Lower lobe of right lung (tissue), 2 donors: Measurements from ENCODE around the gene HDGFL2. TPM values are rescaled to one million over a fixed set of nuclear protein-coding genes. Genes with fewer than 3 reads are reported as not detected.

Experiments used
- ATAC-seq, 2 donors: fragments of 200-7000 bp; cut with Tn5 transposase; one replicate each; pipeline ENCODE4 v1.9.1; 2020 to 2022; ENCODE audit warnings: mild to moderate bottlenecking in 2 of 2, moderate library complexity in 2 of 2
- DNase-seq: peaks from one replicate; pipeline ENCODE4 v3.0.0-alpha.2; 2020
- H3K27ac ChIP-seq: fragments of 200-600 bp; one replicate; pipeline ENCODE4 v1.8.0; 2022
- H3K27me3 ChIP-seq: fragments of 200-600 bp; one replicate; pipeline ENCODE4 v1.8.0; 2022; ENCODE audit warnings: low read depth
- H3K36me3 ChIP-seq: fragments of 200-600 bp; one replicate; pipeline ENCODE4 v1.8.0; 2022; ENCODE audit warnings: mild to moderate bottlenecking
- H3K4me1 ChIP-seq: fragments of 200-600 bp; one replicate; pipeline ENCODE4 v1.8.0; 2022
- H3K4me3 ChIP-seq: fragments of 200-600 bp; one replicate; pipeline ENCODE4 v1.8.0; 2022; ENCODE audit warnings: mild to moderate bottlenecking
- H3K9me3 ChIP-seq: fragments of 200-600 bp; one replicate; pipeline ENCODE4 v1.8.0; 2022
- intact Hi-C: fragments of 100-400 bp; cut with DNase I; formaldehyde crosslinking; loops from one replicate; pipeline ENCODE4 v1.11.0; 2022
- total RNA-seq: library from RNA; stranded (reverse); fragmentation: NEBNext Ultra II Directional; extraction: Animal tissue kit (Norgen Biotek cat#: 25700); gene quantifications from one replicate; pipeline ENCODE4 v1.2.1, GENCODE V29; 2021
- TF ChIP-seq, protein P1 (sequence below): fragments of 200-600 bp; IDR thresholded peaks from one replicate; pipeline ENCODE4 v1.8.0; 2022; ENCODE audit warnings: antibody characterized with exemption, mild to moderate bottlenecking
- donor health status: DM: no; HTN: yes; CAD: no; lungs with severe emphysema.

HDGFL2 gene
- total RNA-seq, 1 donor from 2014 or later = 29.4 TPM

DNA sequence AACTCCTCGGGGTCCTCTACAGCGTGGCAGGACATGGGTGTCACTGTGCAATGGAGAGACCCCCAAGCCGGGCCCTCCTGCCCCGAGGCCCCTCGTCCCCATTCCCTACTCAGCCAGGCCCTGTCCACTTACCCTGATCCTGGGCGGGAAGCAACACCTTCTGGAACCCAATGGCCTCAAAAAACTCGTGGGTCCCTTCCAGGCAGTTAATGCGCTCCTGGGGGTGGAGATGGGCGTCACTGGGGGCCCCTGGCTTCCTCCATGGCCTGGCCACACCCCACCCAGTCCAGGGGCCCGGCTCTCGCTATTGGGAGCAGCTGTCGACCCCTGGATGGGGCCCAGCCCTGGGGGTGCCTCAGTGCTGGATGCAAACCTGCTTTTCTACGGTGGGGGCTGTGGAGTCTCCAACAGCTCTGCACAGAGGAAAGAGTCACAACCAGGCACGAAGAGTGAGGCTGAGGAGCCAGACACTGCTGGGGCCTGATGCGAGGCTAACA is 25.3 kb upstream of the HDGFL2 start:
- Histone ChIP-seq H3K36me3 (peaks cover 77% of the 10 kb centered on the region), H3K4me3 (no peak overlapping the region), H3K27ac (no peak overlapping the region), H3K9me3 (no peaks in the 10 kb centered on the region), H3K27me3 (no peaks in the 10 kb centered on the region), H3K4me1 (no peaks in the 10 kb centered on the region)
- TF ChIP-seq, protein P1, sequence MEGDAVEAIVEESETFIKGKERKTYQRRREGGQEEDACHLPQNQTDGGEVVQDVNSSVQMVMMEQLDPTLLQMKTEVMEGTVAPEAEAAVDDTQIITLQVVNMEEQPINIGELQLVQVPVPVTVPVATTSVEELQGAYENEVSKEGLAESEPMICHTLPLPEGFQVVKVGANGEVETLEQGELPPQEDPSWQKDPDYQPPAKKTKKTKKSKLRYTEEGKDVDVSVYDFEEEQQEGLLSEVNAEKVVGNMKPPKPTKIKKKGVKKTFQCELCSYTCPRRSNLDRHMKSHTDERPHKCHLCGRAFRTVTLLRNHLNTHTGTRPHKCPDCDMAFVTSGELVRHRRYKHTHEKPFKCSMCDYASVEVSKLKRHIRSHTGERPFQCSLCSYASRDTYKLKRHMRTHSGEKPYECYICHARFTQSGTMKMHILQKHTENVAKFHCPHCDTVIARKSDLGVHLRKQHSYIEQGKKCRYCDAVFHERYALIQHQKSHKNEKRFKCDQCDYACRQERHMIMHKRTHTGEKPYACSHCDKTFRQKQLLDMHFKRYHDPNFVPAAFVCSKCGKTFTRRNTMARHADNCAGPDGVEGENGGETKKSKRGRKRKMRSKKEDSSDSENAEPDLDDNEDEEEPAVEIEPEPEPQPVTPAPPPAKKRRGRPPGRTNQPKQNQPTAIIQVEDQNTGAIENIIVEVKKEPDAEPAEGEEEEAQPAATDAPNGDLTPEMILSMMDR = no peak
- intact Hi-C loops = no loop called here
- ATAC-seq (no peak), DNase-seq (no peak)

- Histone ChIP-seq H3K27ac (no peak overlapping the region), H3K4me3 (no peak overlapping the region), H3K27me3 (no peaks in the 10 kb centered on the region), H3K36me3 (peaks cover 85% of the 10 kb centered on the region), H3K9me3 (no peaks in the 10 kb centered on the region), H3K4me1 (no peaks in the 10 kb centered on the region)
- DNase-seq (no peak), ATAC-seq (no peak)
- intact Hi-C loops = no loop called here
- TF ChIP-seq, protein P1 = no peak
These were observed 24.6 kb upstream of the HDGFL2 start for GRCh38 chr19:4447327-4448146.

- TF ChIP-seq, protein P1 = no peak
- no peak overlapping the region for H3K4me3 ChIP-seq
- ATAC-seq (no peak), DNase-seq (no peak)
- peaks cover 93% of the 10 kb centered on the region for H3K36me3 ChIP-seq
- intact Hi-C loops = no loop called here
- no peak overlapping the region for H3K27ac ChIP-seq
- H3K27me3 ChIP-seq = no peaks in the 10 kb centered on the region
- no peaks in the 10 kb centered on the region for H3K4me1 ChIP-seq
- no peaks in the 10 kb centered on the region for H3K9me3 ChIP-seq
These were observed 23.7 kb upstream of the HDGFL2 start for GRCh38 chr19:4448147-4448985.

GRCh38 chr19:4449022-4449638 is 23.0 kb upstream of the HDGFL2 start:
- no peaks in the 10 kb centered on the region for H3K4me1 ChIP-seq
- intact Hi-C loops = no loop called here
- no peak overlapping the region for H3K4me3 ChIP-seq
- ATAC-seq (peak in 1 of 2 donors; percentile 6), DNase-seq (no peak)
- H3K36me3 ChIP-seq = peaks cover 100% of the 10 kb centered on the region
- no peaks in the 10 kb centered on the region for H3K27me3 ChIP-seq
- TF ChIP-seq, protein P1 = no peak
- H3K27ac ChIP-seq = no peak overlapping the region
- H3K9me3 ChIP-seq = no peaks in the 10 kb centered on the region

- H3K27ac ChIP-seq = no peak overlapping the region
- ATAC-seq = no peak
- H3K36me3 ChIP-seq = peaks cover 98% of the 10 kb centered on the region
- TF ChIP-seq, protein P1 = no peak
- H3K9me3 ChIP-seq = no peaks in the 10 kb centered on the region
- H3K4me1 ChIP-seq = no peaks in the 10 kb centered on the region
- H3K27me3 ChIP-seq = no peaks in the 10 kb centered on the region
- DNase-seq = no peak
- H3K4me3 ChIP-seq = no peak overlapping the region
- intact Hi-C loops = no loop called here
These were observed 22.5 kb upstream of the HDGFL2 start for GRCh38 chr19:4449639-4450028.
